Dendritic cell treated with granulocyte-macrophage colony-stimulating factor and Interleukin-4, amounts not matched to agents 40 ng/mL and 50 ng/mL, for 4 days (primary cell): ENCODE data around the gene LPIN2.
A peak's percentile ranks its signal among the peaks of the same experiment; 100 is the strongest.
"Not testable (repeated sequence)": the region's sequence is repeated elsewhere in the genome, so short reads cannot be mapped to it uniquely, and the experiment has no call there.

ENCODE experiments used
- H3K27ac Mint-ChIP-seq: one replicate; pipeline ENCODE4 v1.8.0; 2022; ENCODE audit warnings: mild to moderate bottlenecking, mixed read lengths
- H3K27me3 Mint-ChIP-seq: one replicate; pipeline ENCODE4 v1.8.0; 2022; ENCODE audit warnings: mild to moderate bottlenecking, mixed read lengths
- H3K36me3 Mint-ChIP-seq: one replicate; pipeline ENCODE4 v1.8.0; 2022; ENCODE audit warnings: low read depth, mixed read lengths
- H3K4me1 Mint-ChIP-seq: one replicate; pipeline ENCODE4 v1.8.0; 2022; ENCODE audit warnings: low read depth, mixed read lengths
- H3K4me3 Mint-ChIP-seq: one replicate; pipeline ENCODE4 v1.8.0; 2022; ENCODE audit warnings: mild to moderate bottlenecking, moderate library complexity, mixed read lengths
- H3K9me3 Mint-ChIP-seq: one replicate; pipeline ENCODE4 v1.8.0; 2022; ENCODE audit warnings: mixed read lengths
- intact Hi-C: fragments of 100-400 bp; cut with micrococcal nuclease; formaldehyde crosslinking; loops from one replicate; pipeline ENCODE4 v1.15.0; 2022

Gene LPIN2

GRCh38 chr18:3032721-3033120, 19.8 kb upstream of the LPIN2 start:
- Mint-ChIP-seq H3K4me1 (peaks cover 17% of the 10 kb centered on the region), H3K4me3 (no peak overlapping the region), H3K9me3 (no peaks in the 10 kb centered on the region), H3K27me3 (no peaks in the 10 kb centered on the region), H3K27ac (no peak overlapping the region), H3K36me3 (no peaks in the 10 kb centered on the region)
- intact Hi-C loops: no loop called here

- intact Hi-C loops: no loop called here
- Mint-ChIP-seq H3K36me3 (no peaks in the 10 kb centered on the region), H3K4me3 (no peak overlapping the region), H3K9me3 (no peaks in the 10 kb centered on the region), H3K27me3 (no peaks in the 10 kb centered on the region), H3K27ac (peak overlapping the region; percentile 62), H3K4me1 (peaks cover 12% of the 10 kb centered on the region)
These were observed 16.4 kb upstream of the LPIN2 start for GRCh38 chr18:3029215-3029952.

DNA sequence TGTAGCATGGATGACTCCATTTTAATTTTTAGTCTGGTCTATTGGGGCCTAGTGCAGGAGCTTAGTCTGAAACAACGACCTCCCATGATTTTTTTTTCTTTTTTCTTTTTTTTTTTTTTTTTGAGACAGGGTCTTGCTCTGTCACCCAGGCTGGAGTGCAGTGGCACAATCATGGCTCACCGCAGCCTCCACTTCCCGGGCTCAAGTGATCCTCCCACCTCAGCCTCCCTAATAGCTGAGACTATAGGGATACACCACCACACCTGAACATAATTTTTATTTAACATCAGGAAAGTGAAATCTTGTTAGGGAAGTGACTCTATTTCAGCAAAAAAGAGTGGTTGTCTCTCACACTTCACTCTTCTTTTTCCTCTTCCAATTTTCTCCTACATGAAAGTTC, 15.2 kb upstream of the LPIN2 start:
- H3K4me3 Mint-ChIP-seq, intact Hi-C loops, H3K27me3 Mint-ChIP-seq, H3K36me3 Mint-ChIP-seq, H3K27ac Mint-ChIP-seq, H3K9me3 Mint-ChIP-seq: not testable (repeated sequence)
- peaks cover 12% of the 10 kb centered on the region for H3K4me1 Mint-ChIP-seq

DNA sequence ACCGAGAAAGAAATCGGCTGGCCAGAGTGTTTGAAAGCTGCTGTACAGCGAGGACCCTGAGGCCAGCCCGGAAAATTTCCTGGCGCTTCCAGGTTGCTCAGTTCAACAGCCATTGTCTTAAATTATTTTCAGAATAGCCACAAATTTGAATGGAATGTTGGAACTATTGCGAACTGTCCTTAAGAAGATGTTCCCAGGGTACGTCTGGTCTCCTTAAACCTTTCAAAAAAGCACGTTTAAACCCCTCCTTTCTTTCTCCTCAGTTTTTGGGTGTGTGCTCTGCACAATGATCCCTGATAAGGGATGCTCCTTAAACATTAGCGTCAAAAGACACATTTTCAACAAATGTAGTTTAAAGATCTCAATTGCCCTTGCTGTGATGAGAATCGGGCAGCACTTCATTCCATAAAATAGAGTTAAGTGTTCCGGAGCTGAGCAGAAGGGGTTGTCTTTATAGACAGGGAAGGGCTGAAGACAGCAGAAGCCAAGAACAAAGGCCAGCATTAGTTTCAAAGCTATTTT, 14.5 kb upstream of the LPIN2 start:
- Mint-ChIP-seq H3K27ac (no peak overlapping the region), H3K4me3 (no peak overlapping the region), H3K9me3 (no peaks in the 10 kb centered on the region), H3K36me3 (no peaks in the 10 kb centered on the region), H3K27me3 (no peaks in the 10 kb centered on the region), H3K4me1 (peaks cover 12% of the 10 kb centered on the region)
- intact Hi-C loops: no loop called here

DNA sequence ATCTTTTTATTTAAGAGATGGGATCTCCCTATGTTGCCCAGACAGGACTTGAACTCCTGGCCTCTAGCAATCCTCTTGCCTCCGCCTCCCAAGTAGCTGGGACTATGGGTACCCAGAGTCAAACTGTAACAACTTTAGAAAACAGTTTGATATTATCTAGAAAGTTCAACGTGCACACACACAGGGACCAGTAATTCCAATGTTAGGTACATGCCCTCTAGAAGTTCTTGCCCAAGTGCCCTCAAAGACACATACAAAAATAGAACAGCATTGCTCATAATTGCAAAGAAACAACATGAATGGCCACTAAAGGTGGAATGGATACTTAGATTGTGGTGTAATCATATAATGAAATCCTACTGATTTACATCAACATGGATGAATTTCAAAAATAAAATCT, 12.6 kb upstream of the LPIN2 start:
- Mint-ChIP-seq H3K9me3 (no peaks in the 10 kb centered on the region), H3K4me1 (peaks cover 12% of the 10 kb centered on the region), H3K27me3 (no peaks in the 10 kb centered on the region), H3K4me3 (no peak overlapping the region), H3K36me3 (no peaks in the 10 kb centered on the region), H3K27ac (no peak overlapping the region)
- intact Hi-C loops: no loop called here

DNA sequence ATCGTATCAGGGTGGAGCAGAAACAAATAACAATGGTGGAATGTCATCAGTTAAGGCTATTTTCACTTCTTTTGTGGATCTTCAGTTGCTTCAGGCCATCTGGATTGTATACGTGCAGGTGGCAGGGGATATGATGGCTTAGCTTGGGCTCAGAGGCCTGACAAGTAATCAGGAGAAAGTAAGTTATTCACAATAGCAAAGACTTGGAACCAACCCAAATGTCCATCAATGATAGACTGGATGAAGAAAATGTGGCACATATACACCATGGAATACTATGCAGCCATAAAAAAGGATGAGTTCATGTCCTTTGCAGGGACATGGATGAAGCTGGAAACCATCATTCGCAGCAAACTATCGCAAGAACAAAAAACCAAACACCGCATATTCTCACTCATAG, 10.7 kb upstream of the LPIN2 start:
- intact Hi-C loops, H3K27me3 Mint-ChIP-seq, H3K9me3 Mint-ChIP-seq, H3K4me3 Mint-ChIP-seq, H3K36me3 Mint-ChIP-seq, H3K4me1 Mint-ChIP-seq, H3K27ac Mint-ChIP-seq: not testable (repeated sequence)

- Mint-ChIP-seq H3K27ac (peak overlapping the region; percentile 83), H3K9me3 (no peaks in the 10 kb centered on the region), H3K4me1 (peaks cover 55% of the 10 kb centered on the region), H3K4me3 (peak overlapping the region; percentile 48), H3K36me3 (peaks cover 8% of the 10 kb centered on the region), H3K27me3 (no peaks in the 10 kb centered on the region)
- intact Hi-C loops: loop anchor here (5.0 kb wide), 1 partner anchor 41 kb away; no protein-coding TSS in a partner anchor
These were observed 3.8 kb upstream of the LPIN2 start for GRCh38 chr18:3016585-3017297.

- peak overlapping the region; percentile 48 for H3K4me3 Mint-ChIP-seq
- H3K27ac Mint-ChIP-seq: peak overlapping the region; percentile 83
- H3K27me3 Mint-ChIP-seq: no peaks in the 10 kb centered on the region
- peaks cover 63% of the 10 kb centered on the region for H3K4me1 Mint-ChIP-seq
- intact Hi-C loops: loop anchor here (5.0 kb wide), 1 partner anchor 41 kb away; no protein-coding TSS in a partner anchor
- H3K9me3 Mint-ChIP-seq: no peaks in the 10 kb centered on the region
- H3K36me3 Mint-ChIP-seq: peaks cover 11% of the 10 kb centered on the region
These were observed 2.9 kb upstream of the LPIN2 start for GRCh38 chr18:3015851-3016250.

DNA sequence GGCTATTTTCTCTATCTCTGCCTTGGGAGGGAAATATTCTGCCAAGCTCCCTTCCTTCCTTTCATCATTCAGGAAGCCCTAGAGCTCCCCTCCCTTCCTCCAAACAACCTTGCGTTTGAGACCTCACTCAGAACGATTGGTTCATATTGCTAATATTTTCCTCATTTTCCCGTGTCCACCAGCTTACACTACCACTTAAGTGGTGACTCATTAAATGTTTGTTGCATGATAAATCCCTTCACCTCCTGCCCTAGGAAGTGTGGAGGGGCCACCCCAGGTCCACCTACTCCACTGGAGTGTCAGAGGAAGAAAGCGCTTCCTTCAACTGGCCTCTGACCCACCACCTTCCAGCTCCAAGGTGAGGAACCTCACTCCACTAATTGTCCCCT, 2.3 kb upstream of the LPIN2 start:
- Mint-ChIP-seq H3K9me3 (no peaks in the 10 kb centered on the region), H3K27ac (peak overlapping the region; percentile 83), H3K4me1 (peaks cover 70% of the 10 kb centered on the region), H3K4me3 (peak overlapping the region; percentile 58), H3K36me3 (peaks cover 15% of the 10 kb centered on the region), H3K27me3 (no peaks in the 10 kb centered on the region)
- intact Hi-C loops: loop anchor here (5.0 kb wide), 1 partner anchor 42 kb away; no protein-coding TSS in a partner anchor

- H3K27me3 Mint-ChIP-seq: no peaks in the 10 kb centered on the region
- intact Hi-C loops: loop anchor here (5.0 kb wide), 3 partner anchors 43 to 357 kb away; partner anchors contain the start of genes MYL12A and SMCHD1
- peaks cover 20% of the 10 kb centered on the region for H3K36me3 Mint-ChIP-seq
- no peaks in the 10 kb centered on the region for H3K9me3 Mint-ChIP-seq
- H3K4me3 Mint-ChIP-seq: peak overlapping the region; percentile 58
- H3K4me1 Mint-ChIP-seq: peaks cover 75% of the 10 kb centered on the region
- H3K27ac Mint-ChIP-seq: peak overlapping the region; percentile 83
These were observed 1.7 kb upstream of the LPIN2 start for GRCh38 chr18:3014503-3015203.

DNA sequence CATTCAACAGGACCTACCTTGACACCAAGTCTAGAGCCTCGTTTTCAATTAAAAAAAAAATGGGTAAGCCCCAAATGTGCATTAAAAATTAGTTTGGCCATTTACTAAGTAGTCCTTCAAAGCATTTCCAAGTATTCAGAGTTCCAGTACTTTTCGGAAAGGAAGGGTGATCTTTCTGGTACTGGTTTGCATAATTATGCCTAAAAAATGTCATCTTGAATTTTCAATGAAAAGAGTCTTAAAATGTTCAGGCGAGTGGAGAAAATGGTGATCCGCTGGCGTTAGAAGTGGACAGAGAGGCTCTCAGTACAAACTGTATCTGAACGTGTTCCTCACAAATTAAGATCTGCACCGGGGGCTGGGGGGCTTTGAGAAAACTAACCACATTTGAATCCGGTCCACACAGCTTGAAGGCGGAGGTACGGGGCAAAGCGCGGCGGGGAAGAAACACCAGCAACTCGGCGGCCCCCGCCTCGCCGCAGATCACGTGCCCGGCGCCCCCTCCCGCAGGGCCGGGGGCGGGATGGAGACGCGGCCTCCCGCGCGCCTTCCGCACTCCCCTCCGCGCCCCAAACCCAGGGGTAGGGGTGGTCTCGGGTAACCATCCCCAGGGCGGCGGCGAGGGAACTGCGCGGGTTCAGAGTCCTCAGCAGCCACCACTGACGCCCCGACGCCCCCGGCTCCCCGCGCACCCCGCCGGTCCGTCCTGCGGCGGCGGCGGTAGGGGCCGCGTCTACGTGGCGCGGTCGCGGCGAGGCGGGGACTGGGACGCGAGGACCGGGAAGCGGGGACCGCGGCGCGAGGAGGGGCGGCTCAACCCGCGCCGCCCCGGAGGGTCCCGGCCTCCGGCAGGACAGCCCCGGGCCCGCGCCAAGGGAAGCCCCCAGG, 564 bp downstream of the LPIN2 start:
- H3K4me3 Mint-ChIP-seq: peak overlapping the region; percentile 78
- H3K36me3 Mint-ChIP-seq: peaks cover 29% of the 10 kb centered on the region
- no peaks in the 10 kb centered on the region for H3K27me3 Mint-ChIP-seq

GRCh38 chr18:3010086-3010485, 2.9 kb downstream of the LPIN2 start:
- Mint-ChIP-seq H3K27me3 (no peaks in the 10 kb centered on the region), H3K36me3 (peaks cover 38% of the 10 kb centered on the region), H3K4me3 (no peak overlapping the region), H3K4me1 (peaks cover 47% of the 10 kb centered on the region), H3K27ac (peak overlapping the region; percentile 75), H3K9me3 (no peaks in the 10 kb centered on the region)
- intact Hi-C loops: loop anchor here (5.0 kb wide), 2 partner anchors 237 to 353 kb away; partner anchors contain the start of genes MYL12A and SMCHD1

More for the DNA sequence above, 564 bp downstream of the LPIN2 start:
- H3K9me3 Mint-ChIP-seq: no peaks in the 10 kb centered on the region
- H3K27ac Mint-ChIP-seq: peak overlapping the region; percentile 80
- intact Hi-C loops: loop anchor here (5.0 kb wide), 2 partner anchors 235 to 355 kb away; partner anchors contain the start of genes MYL12A and SMCHD1
- peaks cover 70% of the 10 kb centered on the region for H3K4me1 Mint-ChIP-seq

DNA sequence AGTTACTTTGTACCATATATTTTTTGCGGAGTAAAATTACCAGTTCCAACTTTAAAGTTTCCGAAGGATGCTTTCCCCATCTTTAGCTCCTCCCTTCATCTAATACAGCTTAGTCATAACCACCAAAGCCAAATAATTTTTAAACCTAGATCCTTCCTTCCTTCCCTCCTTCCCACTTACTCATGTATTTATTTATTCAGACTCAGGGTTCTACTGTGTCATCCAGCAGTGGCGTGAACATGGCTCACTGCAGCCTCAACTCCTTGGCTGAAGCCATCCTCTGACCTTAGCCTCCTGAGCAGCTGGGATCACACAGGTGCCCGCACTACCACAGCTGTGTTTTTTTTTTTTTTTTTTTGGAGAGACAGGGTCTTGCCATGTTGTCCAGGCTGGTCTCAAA, 4.4 kb downstream of the LPIN2 start:
- peaks cover 53% of the 10 kb centered on the region for H3K36me3 Mint-ChIP-seq
- H3K4me3 Mint-ChIP-seq: no peak overlapping the region
- peaks cover 38% of the 10 kb centered on the region for H3K4me1 Mint-ChIP-seq
- intact Hi-C loops: no loop called here
- no peaks in the 10 kb centered on the region for H3K27me3 Mint-ChIP-seq
- no peaks in the 10 kb centered on the region for H3K9me3 Mint-ChIP-seq
- H3K27ac Mint-ChIP-seq: peak overlapping the region; percentile 44
